Ovary (tissue), 9 donors: Measurements from ENCODE around the gene AGPAT1. TPM values are rescaled to one million over a fixed set of nuclear protein-coding genes. Genes with fewer than 3 reads are reported as not detected.
A peak's percentile ranks its signal among the peaks of the same experiment; 100 is the strongest.

Source experiments
- DNase-seq, 5 donors: peaks; one replicate each; pipeline ENCODE4 v3.0.0-alpha.2; 2019 to 2020
- H3K27ac ChIP-seq, 2 donors: fragments of 200-600 bp; one replicate each; pipeline versions ENCODE4 v1.5.1 to v1.8.0; 2019 to 2022
- H3K27me3 ChIP-seq: fragments of 200-600 bp; one replicate; pipeline ENCODE4 v1.8.0; 2022
- H3K36me3 ChIP-seq: fragments of 200-600 bp; sonication (generic); one replicate; pipeline ENCODE4 v1.5.1; 2019
- H3K4me1 ChIP-seq: one replicate; pipeline ENCODE4 v1.8.1; 2013; ENCODE audit warnings: mild to moderate bottlenecking, moderate library complexity; ENCODE audit not compliant: insufficient read depth
- H3K4me3 ChIP-seq: fragments of 200-600 bp; sonication (generic); one replicate; pipeline ENCODE4 v1.5.1; 2017
- H3K9me3 ChIP-seq, 2 donors: fragments of 200-600 bp in 1 of 2; sonication (generic) in 1 of 2; one replicate each; pipeline versions ENCODE4 v1.5.1 to v1.8.1; 2013 to 2019; ENCODE audit warnings: mild to moderate bottlenecking in 1 of 2, moderate library complexity in 1 of 2
- CTCF ChIP-seq, 3 donors: fragments of 450-650 bp in 2 of 3; fragments of 200-600 bp in 1 of 3; IDR thresholded peaks; one replicate each; pipeline versions ENCODE4 v1.5.1 to v1.8.0; 2016 to 2022; ENCODE audit warnings: antibody characterized with exemption in 3 of 3, mild to moderate bottlenecking in 1 of 3
- EP300 ChIP-seq: sonication (generic); formaldehyde crosslinking; IDR thresholded peaks from one replicate; pipeline ENCODE4 v1.6.1; 2017; ENCODE audit warnings: antibody characterized with exemption
- POLR2A ChIP-seq: fragments of 450-650 bp; IDR thresholded peaks from one replicate; pipeline ENCODE4 v1.6.1; 2017; ENCODE audit warnings: antibody characterized with exemption, mild to moderate bottlenecking, moderate library complexity
- WGBS, 3 donors: extraction: QIAGEN DNeasy Blood & Tissue Kit in 1 of 3; methylation state at CpG; one replicate each; pipeline versions ENCODE4 v1.1.5 to v1.1.7; 2013 to 2017; 5-methylcytosine and 5-hydroxymethylcytosine counted together
- intact Hi-C, 4 donors: fragments of 100-400 bp; cut with DNase I; formaldehyde crosslinking; loops; one replicate each; pipeline versions ENCODE4 v1.11.0 to v1.15.1; 2022 to 2023
- polyA plus RNA-seq, 2 donors: library from polyadenylated mRNA; stranded (reverse); fragments of 200-250 nt in 1 of 2; fragments of 350-450 nt in 1 of 2; fragmentation: Illumina TruSeq in 1 of 2; extraction: RNeasy Lipid Tissue Mini Kit (QIAGEN cat#74804) in 1 of 2; gene quantifications; one replicate each; pipeline ENCODE4 v1.2.3, GENCODE V29; 2013 to 2014
- total RNA-seq, 7 donors: library from RNA; depleted of rRNA in 2 of 7; stranded (reverse); fragments of >200 nt in 2 of 7; fragmentation: NEBNext Ultra II Directional in 3 of 7; extraction: Animal tissue kit (Norgen Biotek cat#: 25700) in 3 of 7; gene quantifications; one replicate each; pipeline versions ENCODE4 v1.1.0 to v1.2.4, GENCODE V29; 2016 to 2023
- donor health status: DM: no; HTN: no; CAD: no; lungs with moderate emphysema.
- donor health status: DM: no; HTN: no; CAD: no.
- donor health status: Bipolar disorder and iron deficiency.
- donor health status: DM: yes; HTN: yes; CAD: no.
- donor health status: DM: no; HTN: no; CAD: no.
- donor health status: DM: yes; HTN: yes; CAD: no.

Gene AGPAT1
- total and polyA plus RNA-seq, 9 donors: 29.6 to 82.4 (median 60.6) TPM

- Histone ChIP-seq H3K27ac (no peak overlapping the region), H3K4me3 (no peak overlapping the region), H3K9me3 (no peaks in the 10 kb centered on the region), H3K4me1 (peaks cover 1% of the 10 kb centered on the region), H3K27me3 (no peaks in the 10 kb centered on the region), H3K36me3 (no peaks in the 10 kb centered on the region)
- TF ChIP-seq CTCF (IDR thresholded peaks at IDR 0.05) (no peak), POLR2A (no peak), EP300 (no peak)
- intact Hi-C loops: loop anchor here in 1 of 4 donors (5.0 kb wide), 1 partner anchor 54 kb away; no protein-coding TSS in a partner anchor
- WGBS, 3 donors: 86 to 95% (median 87%) methylated on average over 6 of the region's 6 CpGs
- no peak for DNase-seq
Observed at GRCh38 chr6:32171234-32171633, 4.7 kb downstream of the AGPAT1 start.

- Histone ChIP-seq H3K27ac (no peak overlapping the region), H3K4me1 (peaks cover 1% of the 10 kb centered on the region), H3K27me3 (no peaks in the 10 kb centered on the region), H3K36me3 (no peaks in the 10 kb centered on the region), H3K9me3 (no peaks in the 10 kb centered on the region), H3K4me3 (no peak overlapping the region)
- DNase-seq: peak in 1 of 5 donors; percentile 33
- 82 to 89% (median 84%) methylated on average over 11 of the region's 11 CpGs for WGBS, 3 donors
- TF ChIP-seq POLR2A (no peak), EP300 (no peak), CTCF (IDR thresholded peaks at IDR 0.05) (no peak)
- intact Hi-C loops: loop anchor here in 1 of 4 donors (5.0 kb wide), 1 partner anchor 53 kb away; no protein-coding TSS in a partner anchor
Observed at GRCh38 chr6:32170294-32170693, 5.6 kb downstream of the AGPAT1 start.

- no peak overlapping the region for H3K4me3 ChIP-seq
- no peaks in the 10 kb centered on the region for H3K27me3 ChIP-seq
- H3K27ac ChIP-seq: no peak overlapping the region
- no peaks in the 10 kb centered on the region for H3K36me3 ChIP-seq
- intact Hi-C loops: no loop called here
- DNase-seq: peak in 3 of 5 donors; percentile 41 to 50 (median 45)
- no peaks in the 10 kb centered on the region for H3K4me1 ChIP-seq
- H3K9me3 ChIP-seq: no peaks in the 10 kb centered on the region
- WGBS, 3 donors: 51 to 58% (median 52%) methylated on average over 11 of the region's 11 CpGs
- TF ChIP-seq CTCF (IDR thresholded peaks at IDR 0.05) (no peak), EP300 (no peak), POLR2A (no peak)
Observed at GRCh38 chr6:32168807-32169591, 6.9 kb downstream of the AGPAT1 start.

- H3K4me3 ChIP-seq: no peak overlapping the region
- TF ChIP-seq EP300: no peak
- no peak for TF ChIP-seq POLR2A
- no peak for TF ChIP-seq CTCF (IDR thresholded peaks at IDR 0.05)
- DNase-seq: peak in 1 of 5 donors; percentile 34
- intact Hi-C loops: no loop called here
- no peak overlapping the region for H3K27ac ChIP-seq
- H3K4me1 ChIP-seq: no peaks in the 10 kb centered on the region
- H3K36me3 ChIP-seq: no peaks in the 10 kb centered on the region
- no peaks in the 10 kb centered on the region for H3K27me3 ChIP-seq
- H3K9me3 ChIP-seq: no peaks in the 10 kb centered on the region
- 59 to 67% (median 59%) methylated on average over 2 of the region's 2 CpGs for WGBS, 3 donors
Observed at GRCh38 chr6:32168350-32168749, 7.5 kb downstream of the AGPAT1 start.
